ENCODE data around the gene USF1. TPM values are rescaled to one million over a fixed set of nuclear protein-coding genes. Genes with fewer than 3 reads are reported as not detected.

Gene USF1
- total and polyA plus RNA-seq, 9 of the 15 experiments (the other 6 are each of a cell fraction or from before 2014, with no cell fraction given): 7.4 to 60.2 (median 54.2) TPM

DNA sequence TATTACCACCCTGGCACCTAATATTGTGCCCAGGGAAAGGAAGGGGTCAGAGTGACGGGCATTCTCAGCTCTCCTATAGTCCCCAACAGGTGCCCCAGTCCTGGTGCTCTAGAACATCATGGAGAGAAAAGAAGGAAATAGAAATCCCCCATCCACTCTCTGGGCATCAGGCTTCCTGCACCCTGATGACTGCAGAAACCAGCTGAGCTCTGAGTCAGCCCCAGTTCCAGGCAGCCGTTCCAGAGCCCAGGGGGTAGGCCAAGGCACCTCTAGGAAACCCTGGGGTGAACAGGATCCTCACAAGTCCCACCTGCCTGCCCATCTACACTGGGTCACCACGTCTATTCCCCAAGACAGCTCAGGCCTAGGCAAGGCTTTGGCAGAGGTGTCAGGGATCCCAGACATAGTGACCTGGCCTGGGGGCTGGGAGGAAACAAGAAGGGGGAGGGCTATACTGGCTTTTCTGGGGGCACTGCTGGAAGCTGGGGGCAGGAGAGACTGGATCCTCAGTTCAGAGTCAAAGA is 42.9 kb upstream of the USF1 start:
- Histone ChIP-seq H4K20me1 (replicated peaks; ENCODE audit: control insufficient read depth, insufficient read depth, low read length) (no peaks in the 10 kb centered on the region), H3K27ac (ENCODE audit: extremely low read depth, low read depth, low read length) (no peak overlapping the region), H3K79me2 (ENCODE audit: control insufficient read depth, insufficient read depth, low read length) (no peaks in the 10 kb centered on the region), H3K9me1 (ENCODE audit: control insufficient read depth, insufficient read depth, low read length) (no peaks in the 10 kb centered on the region), H3K4me3 (no peak overlapping the region), H2AFZ (ENCODE audit: low read depth, low read length) (no peak overlapping the region), H3K4me1 (replicated peaks in 1 of 2; ENCODE audit: control insufficient read depth in 2 of 2, insufficient read depth in 2 of 2, low read length in 2 of 2) (peaks cover 6 to 8% of the 10 kb centered on the region in 2 experiments; a peak in 4 of 5 replicates), H3K36me3 (ENCODE audit: control insufficient read depth, insufficient read depth, low read length) (no peaks in the 10 kb centered on the region), H3K9ac (ENCODE audit: insufficient read depth in 1 of 2, low read depth in 2 of 2, low read length in 2 of 2) (no peak overlapping the region; a peak in 1 of 4 replicates), H3K9me3 (replicated peaks; ENCODE audit: control insufficient read depth, insufficient read depth, low read depth, low read length) (0 out of 2 replicates have a peak, but pooled peaks cover 3% of the 10 kb centered on the region), H3K4me2 (ENCODE audit: insufficient read depth, low read length) (no peak overlapping the region), H3K27me3 (ENCODE audit: control insufficient read depth in 2 of 2, insufficient read depth in 2 of 2, low read length in 2 of 2) (no peaks in the 10 kb centered on the region)
- ChIA-PET CTCF (ENCODE audit: low intra/inter-chr PET ratio) (no interaction called here), POLR2A (interaction anchor here (0.9 kb wide), 1 partner anchor 9 kb away, joined by 3 read pairs; the partner anchor contains the start of gene KLHDC9)
- intact Hi-C loops (cut with micrococcal nuclease) (no loop called here), in situ Hi-C loops (cut with MboI) (loop anchor here (25.0 kb wide), 1 partner anchor 251 kb away; no protein-coding TSS in a partner anchor)
- DNase-seq (ENCODE audit: extremely low read depth in 1 of 4, low spot score in 3 of 4) (no peak), ATAC-seq (no peak), FAIRE-seq (no peak)
- 18% methylated on average over 2 of the region's 3 CpGs for WGBS (ENCODE audit: insufficient coverage, low coverage, missing lambda C conversion rate)
- BruUV-seq (replicated peaks): no TSS peak
- TF ChIP-seq ZBTB17 (CRISPR knock-in tag; IDR thresholded peaks at IDR 0.05) (no peak), MIER1 (IDR thresholded peaks at IDR 0.05; ENCODE audit: low read depth) (no peak), FOXA3 (CRISPR knock-in tag; conservative IDR thresholded peaks at IDR 0.05 in 1 of 2, IDR thresholded peaks at IDR 0.05 in 1 of 2) (no peak), ZNF707 (CRISPR knock-in tag; conservative IDR thresholded peaks at IDR 0.05) (no peak), U2AF1 (optimal IDR thresholded peaks at IDR 0.05; ENCODE audit: low read depth, low read length) (no peak), HDAC3 (IDR thresholded peaks at IDR 0.05; ENCODE audit: borderline replicate concordance, partially characterized antibody) (no peak), HCFC1 (IDR thresholded peaks at IDR 0.05; ENCODE audit: low read depth, low read length) (no peak), E2F8 (IDR thresholded peaks at IDR 0.05; ENCODE audit: low read depth, partially characterized antibody) (no peak), PHF8 (IDR thresholded peaks at IDR 0.05; ENCODE audit: borderline replicate concordance, low read length) (no peak), CC2D1A (IDR thresholded peaks at IDR 0.05) (no peak)
- TF ChIP-seq, protein P1, sequence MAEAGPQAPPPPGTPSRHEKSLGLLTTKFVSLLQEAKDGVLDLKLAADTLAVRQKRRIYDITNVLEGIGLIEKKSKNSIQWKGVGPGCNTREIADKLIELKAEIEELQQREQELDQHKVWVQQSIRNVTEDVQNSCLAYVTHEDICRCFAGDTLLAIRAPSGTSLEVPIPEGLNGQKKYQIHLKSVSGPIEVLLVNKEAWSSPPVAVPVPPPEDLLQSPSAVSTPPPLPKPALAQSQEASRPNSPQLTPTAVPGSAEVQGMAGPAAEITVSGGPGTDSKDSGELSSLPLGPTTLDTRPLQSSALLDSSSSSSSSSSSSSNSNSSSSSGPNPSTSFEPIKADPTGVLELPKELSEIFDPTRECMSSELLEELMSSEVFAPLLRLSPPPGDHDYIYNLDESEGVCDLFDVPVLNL (CRISPR knock-in tag; IDR thresholded peaks at IDR 0.05; ENCODE audit: low read depth): no peak
- TF ChIP-seq, protein P2, sequence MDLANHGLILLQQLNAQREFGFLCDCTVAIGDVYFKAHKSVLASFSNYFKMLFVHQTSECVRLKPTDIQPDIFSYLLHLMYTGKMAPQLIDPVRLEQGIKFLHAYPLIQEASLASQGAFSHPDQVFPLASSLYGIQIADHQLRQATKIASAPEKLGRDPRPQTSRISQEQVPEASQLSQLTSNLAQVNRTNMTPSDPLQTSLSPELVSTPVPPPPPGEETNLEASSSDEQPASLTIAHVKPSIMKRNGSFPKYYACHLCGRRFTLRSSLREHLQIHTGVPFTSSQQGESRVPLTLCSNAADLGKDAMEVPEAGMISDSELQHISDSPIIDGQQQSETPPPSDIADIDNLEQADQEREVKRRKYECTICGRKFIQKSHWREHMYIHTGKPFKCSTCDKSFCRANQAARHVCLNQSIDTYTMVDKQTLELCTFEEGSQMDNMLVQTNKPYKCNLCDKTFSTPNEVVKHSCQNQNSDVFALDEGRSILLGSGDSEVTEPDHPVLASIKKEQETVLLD (IDR thresholded peaks at IDR 0.05): no peak
- TF ChIP-seq, protein P3, sequence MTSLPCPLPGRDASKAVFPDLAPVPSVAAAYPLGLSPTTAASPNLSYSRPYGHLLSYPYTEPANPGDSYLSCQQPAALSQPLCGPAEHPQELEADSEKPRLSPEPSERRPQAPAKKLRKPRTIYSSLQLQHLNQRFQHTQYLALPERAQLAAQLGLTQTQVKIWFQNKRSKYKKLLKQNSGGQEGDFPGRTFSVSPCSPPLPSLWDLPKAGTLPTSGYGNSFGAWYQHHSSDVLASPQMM (CRISPR knock-in tag; IDR thresholded peaks at IDR 0.05): no peak
- TF ChIP-seq, protein P4, sequence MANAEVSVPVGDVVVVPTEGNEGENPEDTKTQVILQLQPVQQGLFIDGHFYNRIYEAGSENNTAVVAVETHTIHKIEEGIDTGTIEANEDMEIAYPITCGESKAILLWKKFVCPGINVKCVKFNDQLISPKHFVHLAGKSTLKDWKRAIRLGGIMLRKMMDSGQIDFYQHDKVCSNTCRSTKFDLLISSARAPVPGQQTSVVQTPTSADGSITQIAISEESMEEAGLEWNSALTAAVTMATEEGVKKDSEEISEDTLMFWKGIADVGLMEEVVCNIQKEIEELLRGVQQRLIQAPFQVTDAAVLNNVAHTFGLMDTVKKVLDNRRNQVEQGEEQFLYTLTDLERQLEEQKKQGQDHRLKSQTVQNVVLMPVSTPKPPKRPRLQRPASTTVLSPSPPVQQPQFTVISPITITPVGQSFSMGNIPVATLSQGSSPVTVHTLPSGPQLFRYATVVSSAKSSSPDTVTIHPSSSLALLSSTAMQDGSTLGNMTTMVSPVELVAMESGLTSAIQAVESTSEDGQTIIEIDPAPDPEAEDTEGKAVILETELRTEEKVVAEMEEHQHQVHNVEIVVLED (CRISPR knock-in tag; IDR thresholded peaks at IDR 0.05): no peak
